ENCODE data around the gene THRA. TPM values are rescaled to one million over a fixed set of nuclear protein-coding genes. Genes with fewer than 3 reads are reported as not detected.
A peak's percentile ranks its signal among the peaks of the same experiment; 100 is the strongest.

The THRA gene, protein sequence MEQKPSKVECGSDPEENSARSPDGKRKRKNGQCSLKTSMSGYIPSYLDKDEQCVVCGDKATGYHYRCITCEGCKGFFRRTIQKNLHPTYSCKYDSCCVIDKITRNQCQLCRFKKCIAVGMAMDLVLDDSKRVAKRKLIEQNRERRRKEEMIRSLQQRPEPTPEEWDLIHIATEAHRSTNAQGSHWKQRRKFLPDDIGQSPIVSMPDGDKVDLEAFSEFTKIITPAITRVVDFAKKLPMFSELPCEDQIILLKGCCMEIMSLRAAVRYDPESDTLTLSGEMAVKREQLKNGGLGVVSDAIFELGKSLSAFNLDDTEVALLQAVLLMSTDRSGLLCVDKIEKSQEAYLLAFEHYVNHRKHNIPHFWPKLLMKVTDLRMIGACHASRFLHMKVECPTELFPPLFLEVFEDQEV
- total RNA-seq (100 to 1,000 TPM in 1 of 9 donors, 10 to 100 TPM in 8; 63.2 to 105 (median 73.2) TPM), polyA plus RNA-seq (10 to 100 TPM; 50.6 to 56.2 TPM)
- long read RNA-seq, donor 1, full-length matches to known transcripts: 16 of 66 reads
- long read RNA-seq, donor 1, partial matches to known transcripts: 10 of 66 reads
- long read RNA-seq, donor 1, other reads (novel, unspliced or antisense): 40 of 66 reads
- long read RNA-seq, donor 2, transcript THRA-201 (10 exons, 2,538 nt): major isoform, 11 of 49 reads
- long read RNA-seq, donor 2, partial matches to known transcripts: 15 of 49 reads
- long read RNA-seq, donor 2, other reads (novel, unspliced or antisense): 22 of 49 reads
- long read RNA-seq, donor 3, full-length matches to known transcripts: 22 of 42 reads
- long read RNA-seq, donor 3, partial matches to known transcripts: 3 of 42 reads
- long read RNA-seq, donor 3, other reads (novel, unspliced or antisense): 17 of 42 reads

DNA sequence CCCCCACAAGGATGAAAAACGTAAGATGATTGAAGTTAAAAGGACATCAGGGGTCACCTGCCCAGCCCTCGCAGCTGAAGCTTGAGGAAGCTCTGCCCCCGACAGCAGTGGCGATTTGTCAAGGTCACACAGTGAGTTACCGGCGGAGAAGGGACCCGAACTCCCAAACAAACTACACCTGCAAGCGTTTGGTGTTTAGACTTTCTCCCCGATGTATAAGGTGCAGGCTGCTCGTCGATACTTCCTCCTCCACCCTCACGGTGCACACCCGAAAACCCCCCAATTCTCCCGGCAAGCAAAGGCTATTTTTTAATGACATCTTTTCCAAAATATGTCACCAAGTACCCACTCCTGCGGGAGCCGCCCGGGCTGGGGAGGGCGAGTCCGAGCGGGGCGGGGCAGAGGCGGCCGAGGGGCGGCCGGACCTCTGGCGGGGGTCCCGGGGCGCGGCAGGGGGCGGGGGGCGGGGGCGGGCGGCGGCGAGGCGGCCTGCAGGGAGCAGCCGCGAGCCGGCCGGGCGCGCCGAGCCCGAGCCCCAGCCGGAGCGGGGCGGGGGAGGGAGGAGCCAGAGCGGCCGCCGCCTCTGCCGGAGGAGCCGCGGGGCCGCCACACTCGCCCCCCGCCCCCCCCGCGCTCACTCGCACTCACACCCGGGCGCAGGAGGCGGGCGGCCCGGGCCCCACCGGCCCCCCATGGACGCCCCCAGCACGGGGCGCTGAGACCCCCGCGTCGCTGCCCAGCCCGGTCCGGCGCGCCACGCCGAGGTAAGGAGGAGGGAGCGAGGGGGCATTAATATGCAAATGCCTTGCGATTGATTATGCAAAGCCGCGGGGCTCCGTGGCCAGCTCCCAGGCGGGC is at the start of gene THRA:
Gene THRA (plus strand): TSS at position 637 of the 858 bp plus-strand sequence. CDS start 11,524 bp downstream, outside the sequence.
- Histone ChIP-seq H3K27ac (peak within 1 kb of the TSS; percentile 95 to 100 (median 98)), H3K36me3 (no peaks in the 10 kb centered on the region), H3K4me3 (peak within 1 kb of the TSS; percentile 78 to 100 (median 96)), H3K9me3 (no peaks in the 10 kb centered on the region), H3K4me1 (peaks cover 3 to 61% (median 48%) of the 10 kb centered on the region in 12 donors), H3K27me3 (no peaks in the 10 kb centered on the region)
- TF ChIP-seq, protein P1, sequence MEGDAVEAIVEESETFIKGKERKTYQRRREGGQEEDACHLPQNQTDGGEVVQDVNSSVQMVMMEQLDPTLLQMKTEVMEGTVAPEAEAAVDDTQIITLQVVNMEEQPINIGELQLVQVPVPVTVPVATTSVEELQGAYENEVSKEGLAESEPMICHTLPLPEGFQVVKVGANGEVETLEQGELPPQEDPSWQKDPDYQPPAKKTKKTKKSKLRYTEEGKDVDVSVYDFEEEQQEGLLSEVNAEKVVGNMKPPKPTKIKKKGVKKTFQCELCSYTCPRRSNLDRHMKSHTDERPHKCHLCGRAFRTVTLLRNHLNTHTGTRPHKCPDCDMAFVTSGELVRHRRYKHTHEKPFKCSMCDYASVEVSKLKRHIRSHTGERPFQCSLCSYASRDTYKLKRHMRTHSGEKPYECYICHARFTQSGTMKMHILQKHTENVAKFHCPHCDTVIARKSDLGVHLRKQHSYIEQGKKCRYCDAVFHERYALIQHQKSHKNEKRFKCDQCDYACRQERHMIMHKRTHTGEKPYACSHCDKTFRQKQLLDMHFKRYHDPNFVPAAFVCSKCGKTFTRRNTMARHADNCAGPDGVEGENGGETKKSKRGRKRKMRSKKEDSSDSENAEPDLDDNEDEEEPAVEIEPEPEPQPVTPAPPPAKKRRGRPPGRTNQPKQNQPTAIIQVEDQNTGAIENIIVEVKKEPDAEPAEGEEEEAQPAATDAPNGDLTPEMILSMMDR (IDR thresholded peaks at IDR 0.05): peak in 3 of 12 donors; percentile 17 to 30 (median 30)
- no peak for TF ChIP-seq POLR2A (IDR thresholded peaks at IDR 0.05)
- intact Hi-C loops (cut with DNase I): loop anchor here in 8 of 10 donors (1.0 to 5.0 kb wide), 7 partner anchors 14 to 50 kb away; no protein-coding TSS in a partner anchor
- DNase-seq: peak; percentile 74 to 89 (median 86)
- ATAC-seq: peak; percentile 19 to 82 (median 74)
- WGBS, 4 donors: 0 to 2% (median 1%) methylated on average over 26 to 81 of the region's 83 CpGs

DNA sequence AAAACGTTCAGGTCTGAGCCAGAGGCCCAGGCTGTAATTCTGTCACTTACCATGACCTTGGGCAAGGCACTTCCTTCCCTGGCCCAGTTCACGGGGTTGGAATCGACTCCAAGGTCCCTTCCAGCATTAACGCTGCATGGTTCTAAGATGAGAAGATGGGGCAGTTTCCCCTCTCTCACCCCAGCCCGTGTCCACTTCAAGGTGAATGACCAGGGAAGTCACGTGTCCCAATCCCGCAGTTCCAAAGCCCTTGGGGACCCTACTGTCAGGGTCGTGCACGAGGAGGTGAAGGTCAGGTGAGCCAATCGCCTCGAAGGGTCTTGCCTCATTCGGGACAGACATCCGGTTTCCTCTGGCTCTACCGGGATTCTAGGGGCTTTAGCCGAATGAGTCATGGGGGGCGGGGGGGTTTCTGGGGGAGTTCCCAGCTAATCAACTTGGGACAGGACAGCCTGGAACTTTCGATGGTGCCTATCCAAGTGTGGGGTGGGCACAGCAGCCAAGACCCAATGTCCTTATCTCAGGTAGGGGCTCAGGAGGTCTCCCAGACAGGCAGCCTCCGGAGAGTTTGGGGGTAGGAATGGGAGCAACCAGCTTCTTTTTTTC is 48.3 kb upstream of the THRA start:
- H3K4me1 ChIP-seq: peaks cover 0 to 55% (median 32%) of the 10 kb centered on the region in 12 donors
- H3K27me3 ChIP-seq: no peaks in the 10 kb centered on the region
- no peak for TF ChIP-seq POLR2A (IDR thresholded peaks at IDR 0.05)
- TF ChIP-seq, protein P1 (IDR thresholded peaks at IDR 0.05): no peak
- WGBS, 4 donors: 37 to 52% (median 49%) methylated on average over 13 to 18 of the region's 18 CpGs
- DNase-seq: no peak
- no peaks in the 10 kb centered on the region for H3K9me3 ChIP-seq
- peaks cover 0 to 8% (median 4%) of the 10 kb centered on the region in 9 donors for H3K36me3 ChIP-seq
- H3K4me3 ChIP-seq: no peak overlapping the region
- intact Hi-C loops (cut with DNase I): loop anchor here in 8 of 10 donors (1.0 to 10.0 kb wide), 11 partner anchors 73 to 280 kb away; partner anchors contain the start of gene CDC6 (in 3 of the 8)
- ATAC-seq: peak in 1 of 4 donors; percentile 36
- peak overlapping the region in 8 of 12 donors; percentile 9 to 52 (median 26) for H3K27ac ChIP-seq

DNA sequence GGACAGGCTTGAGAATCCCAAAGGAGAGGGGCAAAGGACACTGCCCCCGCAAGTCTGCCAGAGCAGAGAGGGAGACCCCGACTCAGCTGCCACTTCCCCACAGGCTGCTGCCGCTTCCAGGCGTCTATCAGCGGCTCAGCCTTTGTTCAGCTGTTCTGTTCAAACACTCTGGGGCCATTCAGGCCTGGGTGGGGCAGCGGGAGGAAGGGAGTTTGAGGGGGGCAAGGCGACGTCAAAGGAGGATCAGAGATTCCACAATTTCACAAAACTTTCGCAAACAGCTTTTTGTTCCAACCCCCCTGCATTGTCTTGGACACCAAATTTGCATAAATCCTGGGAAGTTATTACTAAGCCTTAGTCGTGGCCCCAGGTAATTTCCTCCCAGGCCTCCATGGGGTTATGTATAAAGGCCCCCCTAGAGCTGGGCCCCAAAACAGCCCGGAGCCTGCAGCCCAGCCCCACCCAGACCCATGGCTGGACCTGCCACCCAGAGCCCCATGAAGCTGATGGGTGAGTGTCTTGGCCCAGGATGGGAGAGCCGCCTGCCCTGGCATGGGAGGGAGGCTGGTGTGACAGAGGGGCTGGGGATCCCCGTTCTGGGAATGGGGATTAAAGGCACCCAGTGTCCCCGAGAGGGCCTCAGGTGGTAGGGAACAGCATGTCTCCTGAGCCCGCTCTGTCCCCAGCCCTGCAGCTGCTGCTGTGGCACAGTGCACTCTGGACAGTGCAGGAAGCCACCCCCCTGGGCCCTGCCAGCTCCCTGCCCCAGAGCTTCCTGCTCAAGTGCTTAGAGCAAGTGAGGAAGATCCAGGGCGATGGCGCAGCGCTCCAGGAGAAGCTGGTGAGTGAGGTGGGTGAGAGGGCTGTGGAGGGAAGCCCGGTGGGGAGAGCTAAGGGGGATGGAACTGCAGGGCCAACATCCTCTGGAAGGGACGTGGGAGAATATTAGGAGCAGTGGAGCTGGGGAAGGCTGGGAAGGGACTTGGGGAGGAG is 47.5 kb upstream of the THRA start, which contains the start of gene CSF3:
Gene CSF3 (plus strand): TSS at position 436 of the 993 bp plus-strand sequence. CDS start 35 bp downstream, at position 471.
- Histone ChIP-seq H3K4me1 (peaks cover 0 to 56% (median 32%) of the 10 kb centered on the region in 12 donors), H3K36me3 (peaks cover 0 to 14% (median 12%) of the 10 kb centered on the region in 9 donors), H3K27ac (peak within 1 kb of the TSS in 9 of 12 donors; percentile 9 to 52 (median 24)), H3K4me3 (no peak within 1 kb of the TSS), H3K9me3 (no peaks in the 10 kb centered on the region), H3K27me3 (no peaks in the 10 kb centered on the region)
- DNase-seq: peak in 1 of 5 donors; percentile 37
- intact Hi-C loops (cut with DNase I): loop anchor here in 7 of 10 donors (2.0 to 10.0 kb wide), 7 partner anchors 80 to 280 kb away; partner anchors contain the start of gene CDC6 (in 2 of the 7)
- no peak for TF ChIP-seq POLR2A (IDR thresholded peaks at IDR 0.05)
- TF ChIP-seq, protein P1 (IDR thresholded peaks at IDR 0.05): no peak
- ATAC-seq: peak in 1 of 4 donors; percentile 41
- whole genome bisulfite sequencing, 4 donors: 55 to 73% (median 68%) methylated on average over 16 to 20 of the region's 20 CpGs
